Large intestine (tissue), 3 donors: Measurements from ENCODE around the gene SLC6A12. TPM values are rescaled to one million over a fixed set of nuclear protein-coding genes. Genes with fewer than 3 reads are reported as not detected.

Source experiments
- DNase-seq, 2 donors: peaks; one replicate each; pipeline versions ENCODE4 v3.0.0 to v3.0.0-alpha.2; 2013
- H3K27ac ChIP-seq: one replicate; pipeline ENCODE4 v1.5.1; 2013; ENCODE audit warnings: low read length
- H3K27me3 ChIP-seq: 2 replicates; pipeline ENCODE4 v1.6.1; 2013; ENCODE audit warnings: low read length; ENCODE audit not compliant: control insufficient read depth, insufficient read depth
- H3K36me3 ChIP-seq: 2 replicates; pipeline ENCODE4 v1.6.1; 2013; ENCODE audit warnings: low read length; ENCODE audit not compliant: control insufficient read depth, insufficient read depth
- H3K4me1 ChIP-seq: one replicate; pipeline ENCODE4 v1.6.1; 2013; ENCODE audit warnings: low read length; ENCODE audit not compliant: control insufficient read depth, insufficient read depth
- H3K4me3 ChIP-seq: one replicate; pipeline ENCODE4 v1.5.1; 2013; ENCODE audit warnings: low read length
- H3K9me3 ChIP-seq: one replicate; pipeline ENCODE4 v1.6.1; 2013; ENCODE audit warnings: mild to moderate bottlenecking, low read depth, low read length, moderate library complexity; ENCODE audit not compliant: control insufficient read depth
- WGBS: methylation state at CpG from one replicate; pipeline ENCODE4 v1.1.5; 2013; ENCODE audit warnings: low lambda C conversion rate; ENCODE audit not compliant: insufficient coverage; 5-methylcytosine and 5-hydroxymethylcytosine counted together
- polyA plus RNA-seq: library from polyadenylated mRNA; unstranded; fragments of 120-200 nt; gene quantifications from one replicate; pipeline ENCODE4 v1.2.1, GENCODE V29; 2013

SLC6A12 gene
- polyA plus RNA-seq, 1 donor = 0.27 TPM

DNA sequence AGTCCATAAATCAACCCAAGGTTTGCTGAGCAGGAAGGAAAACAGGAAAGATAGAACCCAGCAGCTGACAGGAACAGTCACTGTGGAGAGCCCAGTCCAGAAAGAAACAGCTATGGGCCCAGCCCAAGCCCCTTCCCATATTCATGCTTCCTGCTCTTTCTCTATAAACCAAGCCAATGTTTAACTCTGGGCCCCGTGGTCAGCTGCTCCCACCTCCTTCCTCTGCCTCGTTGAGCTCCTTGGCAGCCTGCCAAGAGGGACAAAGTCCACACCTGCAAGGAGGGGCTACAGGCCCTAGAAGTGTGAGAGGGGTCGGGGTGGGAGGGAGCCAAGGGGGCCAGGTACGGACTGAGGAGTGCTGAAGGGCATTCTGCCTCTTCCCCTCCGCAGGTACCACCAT, 38.7 kb upstream of the SLC6A12 start:
- H3K9me3 ChIP-seq = peaks cover 5% of the 10 kb centered on the region
- no CpG with 5 or more reads among the region's 5 CpGs for WGBS
- no peaks in the 10 kb centered on the region for H3K27me3 ChIP-seq
- no peak overlapping the region for H3K27ac ChIP-seq
- DNase-seq = peak; percentile 68 to 83
- peaks cover 5% of the 10 kb centered on the region for H3K4me1 ChIP-seq
- no peaks in the 10 kb centered on the region for H3K36me3 ChIP-seq
- no peak overlapping the region for H3K4me3 ChIP-seq

GRCh38 chr12:247271-247670, 33.3 kb upstream of the SLC6A12 start:
- Histone ChIP-seq H3K36me3 (no peaks in the 10 kb centered on the region), H3K27me3 (no peaks in the 10 kb centered on the region), H3K4me1 (no peaks in the 10 kb centered on the region), H3K4me3 (no peak overlapping the region), H3K9me3 (peaks cover 13% of the 10 kb centered on the region), H3K27ac (no peak overlapping the region)
- DNase-seq = no peak
- 87% methylated on average over 3 of the region's 3 CpGs for WGBS

DNA sequence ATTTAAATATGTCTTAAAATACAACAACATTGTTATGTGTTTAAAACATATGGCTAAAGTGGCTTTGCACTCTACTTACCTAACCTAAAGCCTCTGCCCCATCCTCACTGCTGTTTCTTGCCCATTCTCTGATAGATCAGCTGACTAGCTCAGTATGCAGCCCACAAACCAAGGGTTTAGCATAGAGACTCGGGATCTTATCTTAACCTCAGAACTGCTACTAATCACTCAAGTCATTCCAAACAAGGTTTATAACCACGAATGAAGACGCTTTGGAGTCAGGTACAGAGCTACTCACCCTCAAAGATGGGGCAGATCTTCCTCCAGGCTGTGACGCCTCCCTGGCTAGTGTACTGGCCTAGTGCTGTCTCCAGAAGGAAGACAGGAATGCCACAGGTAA, 29.4 kb upstream of the SLC6A12 start:
- DNase-seq = no peak
- no CpG with 5 or more reads among the region's 4 CpGs for WGBS
- Histone ChIP-seq H3K9me3 (peaks cover 13% of the 10 kb centered on the region), H3K27me3 (no peaks in the 10 kb centered on the region), H3K36me3 (no peaks in the 10 kb centered on the region), H3K27ac (no peak overlapping the region), H3K4me3 (no peak overlapping the region), H3K4me1 (no peaks in the 10 kb centered on the region)

GRCh38 chr12:242496-242895, 28.5 kb upstream of the SLC6A12 start:
- Histone ChIP-seq H3K27me3 (no peaks in the 10 kb centered on the region), H3K27ac (no peak overlapping the region), H3K4me3 (no peak overlapping the region), H3K9me3 (peaks cover 7% of the 10 kb centered on the region), H3K36me3 (no peaks in the 10 kb centered on the region), H3K4me1 (no peaks in the 10 kb centered on the region)
- no peak for DNase-seq
- 100% methylated on average over 2 of the region's 15 CpGs for WGBS

DNA sequence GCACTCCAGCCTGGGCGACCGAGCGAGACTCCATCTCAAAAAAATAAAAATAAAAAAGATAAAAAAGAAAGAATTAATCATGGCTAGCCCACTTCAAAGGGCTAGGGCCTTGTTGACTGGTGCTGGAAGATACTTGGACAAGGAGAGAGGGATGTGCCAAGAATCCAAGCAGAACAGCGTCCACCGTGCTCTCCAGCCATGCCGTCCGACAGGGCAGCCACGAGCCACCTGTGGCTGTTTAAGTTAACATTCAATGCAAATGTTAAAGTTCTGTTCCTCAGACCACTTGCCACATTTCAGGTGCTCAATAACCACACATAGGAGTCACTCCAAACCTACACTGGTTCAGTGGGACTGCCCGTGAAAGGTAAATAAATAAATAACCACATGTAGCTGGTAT, 27.3 kb upstream of the SLC6A12 start:
- WGBS = 100% methylated on average over 3 of the region's 9 CpGs
- H3K27ac ChIP-seq = no peak overlapping the region
- H3K9me3 ChIP-seq = peaks cover 10% of the 10 kb centered on the region
- H3K4me3 ChIP-seq = no peak overlapping the region
- DNase-seq = no peak
- H3K27me3 ChIP-seq = no peaks in the 10 kb centered on the region
- H3K4me1 ChIP-seq = no peaks in the 10 kb centered on the region
- H3K36me3 ChIP-seq = no peaks in the 10 kb centered on the region

- no peaks in the 10 kb centered on the region for H3K27me3 ChIP-seq
- no peaks in the 10 kb centered on the region for H3K36me3 ChIP-seq
- no peak overlapping the region for H3K27ac ChIP-seq
- DNase-seq = no peak
- H3K4me3 ChIP-seq = no peak overlapping the region
- H3K4me1 ChIP-seq = no peaks in the 10 kb centered on the region
- peaks cover 10% of the 10 kb centered on the region for H3K9me3 ChIP-seq
- 94% methylated on average over 3 of the region's 9 CpGs for WGBS
These were observed 26.6 kb upstream of the SLC6A12 start for GRCh38 chr12:240566-240965.

DNA sequence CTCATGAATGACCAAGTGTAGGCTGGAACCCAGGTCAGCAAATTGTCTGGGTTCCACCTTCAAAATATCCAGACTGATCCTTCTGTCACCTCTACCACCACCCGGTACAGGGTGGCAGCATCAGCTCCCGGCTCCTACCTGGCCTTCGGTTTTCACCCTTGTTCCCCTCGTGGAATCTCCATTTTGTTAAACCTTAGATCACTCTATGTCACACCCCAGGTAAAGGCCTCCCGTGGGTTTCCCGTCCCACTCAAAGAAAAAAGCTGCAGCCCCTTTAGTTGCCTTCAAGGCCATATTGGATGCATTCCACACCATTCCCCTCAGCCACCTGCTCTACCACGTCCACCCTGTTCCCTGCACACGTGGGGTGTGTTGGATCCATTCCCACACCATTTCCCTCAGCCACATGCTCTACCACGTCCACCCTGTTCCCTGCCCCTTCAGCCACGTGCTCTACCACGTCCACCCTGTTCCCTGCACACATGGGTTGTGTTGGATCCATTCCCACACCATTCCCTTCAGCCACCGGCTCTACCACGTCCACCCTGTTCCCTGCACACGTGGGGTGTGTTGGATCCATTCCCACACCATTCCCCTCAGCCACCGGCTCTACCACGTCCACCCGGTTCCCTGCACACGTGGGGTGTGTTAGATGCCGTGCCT, 24.9 kb upstream of the SLC6A12 start:
- H3K27ac ChIP-seq = no peak overlapping the region

DNA sequence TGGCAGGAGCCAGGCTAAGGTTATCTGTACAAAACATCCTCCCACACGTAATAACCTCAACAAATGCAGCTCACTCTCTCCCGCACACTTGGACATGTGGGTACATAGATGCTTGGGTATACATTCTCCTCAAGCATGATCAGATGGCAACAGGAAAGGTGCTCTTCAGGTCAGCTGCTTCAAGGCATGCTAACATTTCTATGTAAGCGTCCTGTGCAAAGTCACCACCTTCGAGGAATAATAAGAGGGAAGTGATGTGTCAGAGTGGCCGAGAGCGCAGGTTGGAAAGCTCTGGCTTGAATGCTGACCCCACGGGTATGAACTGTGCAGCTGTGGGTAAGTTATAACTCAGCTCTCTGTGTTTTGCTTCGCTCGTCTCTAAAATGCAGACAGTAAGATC, 24.2 kb upstream of the SLC6A12 start:
- peaks cover 10% of the 10 kb centered on the region for H3K9me3 ChIP-seq
- no peaks in the 10 kb centered on the region for H3K36me3 ChIP-seq
- no peaks in the 10 kb centered on the region for H3K27me3 ChIP-seq
- H3K4me1 ChIP-seq = no peaks in the 10 kb centered on the region
- no peak overlapping the region for H3K27ac ChIP-seq
- WGBS = no CpG with 5 or more reads among the region's 9 CpGs
- no peak overlapping the region for H3K4me3 ChIP-seq
- DNase-seq = no peak

More for the DNA sequence above, 24.9 kb upstream of the SLC6A12 start:
- Histone ChIP-seq H3K36me3 (no peaks in the 10 kb centered on the region), H3K9me3 (peaks cover 10% of the 10 kb centered on the region), H3K27me3 (no peaks in the 10 kb centered on the region), H3K4me3 (no peak overlapping the region), H3K4me1 (no peaks in the 10 kb centered on the region)
- 100% methylated on average over 1 of the region's 19 CpGs for WGBS
- DNase-seq = no peak

GRCh38 chr12:237026-237815, 23.3 kb upstream of the SLC6A12 start:
- no peak overlapping the region for H3K4me3 ChIP-seq
- no peaks in the 10 kb centered on the region for H3K36me3 ChIP-seq
- no peak overlapping the region for H3K27ac ChIP-seq
- no peaks in the 10 kb centered on the region for H3K4me1 ChIP-seq
- H3K9me3 ChIP-seq = peaks cover 10% of the 10 kb centered on the region
- no peaks in the 10 kb centered on the region for H3K27me3 ChIP-seq
- DNase-seq = peak; percentile 63 to 80
- WGBS = no CpG with 5 or more reads among the region's 13 CpGs

DNA sequence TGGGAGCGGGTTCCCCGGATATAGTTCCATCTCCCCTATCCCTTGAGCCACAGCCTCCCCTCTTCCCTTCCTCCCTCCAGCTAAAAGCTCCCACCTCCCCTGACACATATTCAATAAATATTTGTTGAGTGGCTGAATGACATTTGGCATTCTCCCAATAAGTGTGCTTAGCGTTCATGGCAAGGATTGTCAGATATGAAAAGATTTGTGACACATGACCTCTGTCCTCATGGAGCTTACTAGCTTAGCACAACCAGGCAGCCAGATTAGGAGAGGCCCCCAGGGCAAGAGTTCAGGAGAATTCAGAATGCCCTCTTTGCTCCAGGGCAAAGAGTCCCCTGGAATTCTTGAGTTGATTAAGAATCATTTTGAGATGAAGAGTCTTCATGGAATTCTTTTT, 22.5 kb upstream of the SLC6A12 start:
- peak in 1 of 2 donors; percentile 16 for DNase-seq
- Histone ChIP-seq H3K27ac (no peak overlapping the region), H3K27me3 (no peaks in the 10 kb centered on the region), H3K4me1 (no peaks in the 10 kb centered on the region), H3K4me3 (no peak overlapping the region), H3K36me3 (no peaks in the 10 kb centered on the region), H3K9me3 (peaks cover 10% of the 10 kb centered on the region)
- no CpG with 5 or more reads among the region's 3 CpGs for WGBS
